H1 (cell line): ENCODE results near the gene SEPTIN1. TPM values are rescaled to one million over a fixed set of nuclear protein-coding genes. Genes with fewer than 3 reads are reported as not detected.

Source experiments
- CTCF ChIA-PET: fragments of 300-600 bp; sonication (Branson Sonifier 250); formaldehyde crosslinking; loops from one replicate; lab custom pipeline; 2021; ENCODE audit not compliant: partially characterized antibody; lab: Charles Lee
- POLR2A ChIA-PET: fragments of 300-600 bp; sonication (Branson Sonifier 250); formaldehyde crosslinking; loops from one replicate; lab custom pipeline; 2021; ENCODE audit warnings: inconsistent platforms; ENCODE audit not compliant: partially characterized antibody; lab: Charles Lee
- DNase-seq, 2 experiments: peaks; one replicate each; pipeline versions ENCODE4 v3.0.0 to v3.0.0-alpha.2; 2010 to 2022; ENCODE audit warnings: low spot score in 2 of 2, low read depth in 1 of 2, mixed read lengths in 1 of 2
- FAIRE-seq: peaks from 2 replicates; lab custom pipeline; 2011; peaks lifted over from hg19 to GRCh38; lab: Jason Lieb, UNC
- H2AFZ ChIP-seq: 2 replicates; pipeline ENCODE4 v1.8.1; 2012; ENCODE audit warnings: low read length, inconsistent platforms
- H2AK5ac ChIP-seq: 2 replicates; pipeline ENCODE4 v1.6.1; 2013; ENCODE audit warnings: low read depth, low read length
- H2BK120ac ChIP-seq: replicated peaks from 2 replicates; pipeline ENCODE3; 2013; ENCODE audit warnings: low read depth, low read length, inconsistent platforms
- H2BK12ac ChIP-seq: 2 replicates; pipeline ENCODE4 v1.6.1; 2013; ENCODE audit warnings: low read depth, low read length
- H2BK15ac ChIP-seq: 2 replicates; pipeline ENCODE4 v1.6.1; 2013; ENCODE audit warnings: low read length
- H2BK20ac ChIP-seq: 2 replicates; pipeline ENCODE4 v1.6.1; 2013; ENCODE audit warnings: low read length
- H2BK5ac ChIP-seq: 2 replicates; pipeline ENCODE4 v1.6.1; 2013; ENCODE audit warnings: low read depth, low read length
- H3K14ac ChIP-seq: 2 replicates; pipeline ENCODE4 v1.6.1; 2013; ENCODE audit warnings: inconsistent platforms; ENCODE audit not compliant: insufficient read length
- H3K18ac ChIP-seq: 2 replicates; pipeline ENCODE4 v1.6.1; 2013; ENCODE audit warnings: low read length; ENCODE audit errors: extremely low read depth
- H3K23ac ChIP-seq: 2 replicates; pipeline ENCODE4 v1.6.1; 2013; ENCODE audit warnings: inconsistent platforms; ENCODE audit not compliant: insufficient read length
- H3K23me2 ChIP-seq: 2 replicates; pipeline ENCODE4 v1.6.1; 2013; ENCODE audit warnings: low read depth, low read length
- H3K27ac ChIP-seq: 2 replicates; pipeline ENCODE4 v1.6.1; 2011; ENCODE audit warnings: low read depth, low read length, inconsistent platforms
- H3K27me3 ChIP-seq, 4 experiments: replicated peaks in 1 of 4; 1 replicate in 1 of 4; 2 replicates in 3 of 4; pipeline versions ENCODE4 v1.6.1 to v1.8.1; 2011 to 2013; ENCODE audit warnings: low read length in 3 of 4, mild to moderate bottlenecking in 3 of 4, inconsistent platforms in 2 of 4, mixed read lengths in 2 of 4, moderate library complexity in 1 of 4; ENCODE audit not compliant: control insufficient read depth in 3 of 4, insufficient read depth in 3 of 4; ENCODE audit errors: extremely low read depth in 1 of 4
- H3K36me3 ChIP-seq, 4 experiments: 2 replicates each; pipeline versions ENCODE4 v1.6.1 to v1.8.1; 2011 to 2013; ENCODE audit warnings: mild to moderate bottlenecking in 4 of 4, low read length in 3 of 4, moderate library complexity in 2 of 4, control low read depth in 1 of 4, inconsistent platforms in 1 of 4; ENCODE audit not compliant: insufficient read depth in 4 of 4, control insufficient read depth in 2 of 4
- H3K4ac ChIP-seq: replicated peaks from 2 replicates; pipeline ENCODE3; 2013; ENCODE audit warnings: low read length, low read depth, mixed read lengths, inconsistent platforms; ENCODE audit not compliant: insufficient read length
- H3K4me1 ChIP-seq, 4 experiments: replicated peaks in 1 of 4; 1 replicate in 1 of 4; 2 replicates in 3 of 4; pipeline versions ENCODE4 v1.6.1 to v1.8.1; 2011 to 2013; ENCODE audit warnings: low read length in 3 of 4, inconsistent platforms in 2 of 4, mixed read lengths in 1 of 4; ENCODE audit not compliant: insufficient read depth in 4 of 4, control insufficient read depth in 3 of 4
- H3K4me2 ChIP-seq, 2 experiments: 2 replicates each; pipeline versions ENCODE4 v1.6.1 to v1.8.1; 2011 to 2013; ENCODE audit warnings: low read depth in 2 of 2, low read length in 2 of 2, control low read depth in 1 of 2, inconsistent platforms in 1 of 2, mild to moderate bottlenecking in 1 of 2; ENCODE audit not compliant: insufficient read depth in 1 of 2
- H3K4me3 ChIP-seq, 4 experiments: fragments of 200-600, 300-600 bp in 1 of 4; sonication (generic), shearing (Covaris generic), sonication (Bioruptor Twin) in 1 of 4; 2 replicates each; pipeline versions ENCODE4 v1.5.1 to v1.8.1; 2011 to 2016; ENCODE audit warnings: low read length in 4 of 4, low read depth in 3 of 4, control low read depth in 2 of 4, inconsistent platforms in 2 of 4, mild to moderate bottlenecking in 2 of 4, mixed read lengths in 1 of 4, moderate library complexity in 1 of 4; ENCODE audit not compliant: insufficient read depth in 2 of 4; ENCODE audit errors: extremely low read depth in 1 of 4
- H3K56ac ChIP-seq: replicated peaks from 2 replicates; pipeline ENCODE3; 2013; ENCODE audit warnings: low read depth, mild to moderate bottlenecking, mixed read lengths, low read length, inconsistent platforms; ENCODE audit not compliant: insufficient read length
- H3K79me1 ChIP-seq: 2 replicates; pipeline ENCODE4 v1.6.1; 2013; ENCODE audit warnings: low read depth, low read length, control low read depth
- H3K79me2 ChIP-seq, 2 experiments: 2 replicates each; pipeline versions ENCODE4 v1.6.1 to v1.8.1; 2012 to 2013; ENCODE audit warnings: low read length in 2 of 2, mild to moderate bottlenecking in 2 of 2, inconsistent platforms in 1 of 2; ENCODE audit not compliant: insufficient read depth in 2 of 2, control insufficient read depth in 1 of 2
- H3K9ac ChIP-seq, 4 experiments: replicated peaks in 1 of 4; 1 replicate in 1 of 4; 2 replicates in 3 of 4; pipeline versions ENCODE4 v1.6.1 to v1.8.1; 2011 to 2013; ENCODE audit warnings: low read depth in 3 of 4, low read length in 3 of 4, control low read depth in 2 of 4, mild to moderate bottlenecking in 2 of 4, moderate library complexity in 2 of 4, inconsistent platforms in 1 of 4; ENCODE audit errors: extremely low read depth in 1 of 4
- H3K9me3 ChIP-seq, 2 experiments: 2 replicates each; pipeline versions ENCODE4 v1.6.1 to v1.8.1; 2012 to 2013; ENCODE audit warnings: mild to moderate bottlenecking in 2 of 2, moderate library complexity in 2 of 2, control low read depth in 1 of 2, inconsistent platforms in 1 of 2, low read depth in 1 of 2, low read length in 1 of 2, mixed read lengths in 1 of 2; ENCODE audit not compliant: insufficient read depth in 2 of 2
- H4K20me1 ChIP-seq, 2 experiments: replicated peaks in 1 of 2; 2 replicates each; pipeline versions ENCODE3 to v1.8.1; 2011 to 2013; ENCODE audit warnings: inconsistent platforms in 2 of 2, low read length in 2 of 2, mild to moderate bottlenecking in 1 of 2; ENCODE audit not compliant: insufficient read depth in 2 of 2, control insufficient read depth in 1 of 2
- H4K5ac ChIP-seq: 2 replicates; pipeline ENCODE4 v1.6.1; 2013; ENCODE audit warnings: low read length, low read depth, mixed read lengths, inconsistent platforms; ENCODE audit not compliant: insufficient read length
- H4K8ac ChIP-seq: 2 replicates; pipeline ENCODE4 v1.8.0; 2013; ENCODE audit warnings: mild to moderate bottlenecking, moderate library complexity, low read length, inconsistent platforms; ENCODE audit not compliant: insufficient read depth; ENCODE audit errors: extremely low read depth
- H4K91ac ChIP-seq: replicated peaks from 2 replicates; pipeline ENCODE3; 2013; ENCODE audit warnings: low read length, mixed read lengths, inconsistent platforms; ENCODE audit not compliant: insufficient read length
- BCL11A ChIP-seq, 2 experiments: IDR thresholded peaks; one replicate each; pipeline ENCODE4 v1.6.1; 2011; ENCODE audit warnings: low read depth in 2 of 2, low read length in 2 of 2, mild to moderate bottlenecking in 2 of 2
- CBX5 ChIP-seq: fragments of 300-800, 300-1000 bp; sonication (generic); IDR thresholded peaks from 2 replicates; pipeline ENCODE4 v1.7.1; 2016; ENCODE audit warnings: antibody characterized with exemption, low read length, low read depth
- CBX8 ChIP-seq: fragments of 300-800, 300-1000 bp; sonication (generic); IDR thresholded peaks from 2 replicates; pipeline ENCODE4 v1.7.1; 2016; ENCODE audit warnings: low read depth, low read length, borderline replicate concordance
- EZH2 ChIP-seq: fragments of 200-600 bp; sonication (generic); IDR thresholded peaks from 2 replicates; pipeline ENCODE4 v1.7.1; 2012; ENCODE audit warnings: low read depth, mild to moderate bottlenecking, moderate library complexity, low read length, inconsistent platforms; ENCODE audit not compliant: severe bottlenecking
- FOSL1 ChIP-seq: IDR thresholded peaks from 2 replicates; pipeline ENCODE4 v1.6.1; 2011; ENCODE audit warnings: mild to moderate bottlenecking, low read depth, low read length, moderate library complexity; ENCODE audit not compliant: insufficient read depth
- NANOG ChIP-seq: IDR thresholded peaks from 2 replicates; pipeline ENCODE4 v1.6.1; 2011; ENCODE audit warnings: low read length, low read depth, mild to moderate bottlenecking, inconsistent platforms; ENCODE audit not compliant: insufficient read depth, poor library complexity, severe bottlenecking
- WGBS, 2 experiments: shearing (Covaris generic) in 1 of 2; methylation state at CpG; one replicate each; pipeline versions ENCODE4 v1.1.6 to v1.1.7; 2013 to 2015; ENCODE audit warnings: low lambda C conversion rate in 2 of 2, mixed read lengths in 2 of 2, inconsistent platforms in 1 of 2, low coverage in 1 of 2, missing lambda C conversion rate in 1 of 2; ENCODE audit not compliant: insufficient replicate concordance in 2 of 2, insufficient coverage in 1 of 2, insufficient read length in 1 of 2; ENCODE audit errors: extremely low coverage in 1 of 2, missing lambda C conversion rate in 1 of 2; 5-methylcytosine and 5-hydroxymethylcytosine counted together
- polyA plus RNA-seq, 7 experiments: library from polyadenylated mRNA; depleted of rRNA in 3 of 7; stranded (reverse) in 5 of 7; unstranded in 2 of 7; fragments of >200 nt in 5 of 7; fragments of 200-250 nt in 2 of 7; gene quantifications; 1 replicate in 5 of 7; 2 replicates in 1 of 7; 4 replicates in 1 of 7; pipeline versions ENCODE4 v1.2.1 to v1.2.3, GENCODE V29; 2011 to 2013; ENCODE audit warnings: missing spikeins in 2 of 7, mixed read lengths in 2 of 7
- total RNA-seq: library from RNA; stranded (reverse); fragmentation: NEBNext Ultra II Directional; extraction: Animal tissue kit (Norgen Biotek cat#: 25700); gene quantifications from 2 replicates; pipeline ENCODE4 v1.2.1, GENCODE V29; 2021

SEPTIN1 gene
- total and polyA plus RNA-seq, 2 of the 8 experiments (the other 6 are each of a cell fraction or from before 2014, with no cell fraction given): 0.24 to 1.4 TPM

- no peak overlapping the region for H4K5ac ChIP-seq
These were observed 36.2 kb upstream of the SEPTIN1 start for GRCh38 chr16:30418350-30419181.

More at GRCh38 chr16:30418350-30419181, 36.2 kb upstream of the SEPTIN1 start:
- Histone ChIP-seq H3K4me1 (peaks cover 3 to 6% (median 5%) of the 10 kb centered on the region in 4 experiments; a peak in 6 of 7 replicates), H2BK15ac (no peak overlapping the region), H4K91ac (no peak overlapping the region), H2AK5ac (no peak overlapping the region), H3K14ac (no peak overlapping the region), H3K4ac (no peak overlapping the region), H3K4me2 (peak overlapping the region; percentile 64 to 76), H2BK20ac (no peak overlapping the region), H3K23ac (no peak overlapping the region), H3K79me1 (peaks cover 6% of the 10 kb centered on the region; the same call in 1 of the 2 replicates), H3K27me3 (no peaks in the 10 kb centered on the region), H3K18ac (no peak overlapping the region), H3K9me3 (no peaks in the 10 kb centered on the region), H2BK120ac (no peak overlapping the region), H3K23me2 (peaks cover 8% of the 10 kb centered on the region; the same call in 1 of the 2 replicates), H3K79me2 (no peaks in the 10 kb centered on the region), H3K4me3 (peak overlapping the region; percentile 21 to 60 (median 34); a peak in 7 of 8 replicates), H4K8ac (peak overlapping the region; percentile 71), H4K20me1 (peaks cover 2 to 12% of the 10 kb centered on the region in 2 experiments), H3K9ac (peak overlapping the region in 1 of 4 experiments; percentile 20; a peak in 1 of 7 replicates), H2AFZ (no peak overlapping the region), H3K36me3 (peaks cover 8 to 26% (median 12%) of the 10 kb centered on the region in 4 experiments), H3K56ac (no peak overlapping the region), H2BK12ac (no peak overlapping the region), H2BK5ac (0 out of 2 replicates have a peak overlapping the region, but pooled peaks have one; percentile 32), H3K27ac (no peak overlapping the region)
- CTCF ChIA-PET: interaction anchor here (0.6 to 3.3 kb wide), 16 partner anchors 9 to 211 kb away, joined by 3 to 13 read pairs (median 3); partner anchors contain the start of genes DCTPP1, ZNF48 and ZNF771
- DNase-seq (no peak), FAIRE-seq (no peak)
- POLR2A ChIA-PET: interaction anchor here (0.8 to 4.0 kb wide), 20 partner anchors 11 to 353 kb away, joined by 3 to 34 read pairs (median 3); partner anchors contain the start of genes ALDOA, CD2BP2, DCTPP1 and ZNF48
- WGBS, 2 experiments: 61% methylated on average over 31 of the region's 31 CpGs; no CpG with 5 or more reads in 1 of the 2 experiments
- no peak for TF ChIP-seq CBX8
- TF ChIP-seq EZH2: peak; percentile 48
- no peak for TF ChIP-seq NANOG
- no peak for TF ChIP-seq FOSL1
- no peak for TF ChIP-seq CBX5
- no peak for TF ChIP-seq BCL11A (IDR thresholded peaks at IDR 0.05; ENCODE audit: low read depth in 2 of 2, low read length in 2 of 2)
